ENCODE measurements around the gene PSTPIP1.

- TF ChIP-seq EZH2 (IDR thresholded peaks at IDR 0.05; ENCODE audit: insufficient read depth, poor library complexity, severe bottlenecking): no peak
- TF ChIP-seq EZH2phosphoT487 (IDR thresholded peaks at IDR 0.05; ENCODE audit: insufficient read depth, low read depth): no peak
These were observed 18.2 kb upstream of the PSTPIP1 start for GRCh38 chr15:76976572-76977270.

Data from GM23248 (cell line).